Lower lobe of right lung (tissue), 2 donors: ENCODE results near the gene DUSP22. TPM values are rescaled to one million over a fixed set of nuclear protein-coding genes. Genes with fewer than 3 reads are reported as not detected.
"Not testable (repeated sequence)": the region's sequence is repeated elsewhere in the genome, so short reads cannot be mapped to it uniquely, and the experiment has no call there.

Source experiments
- ATAC-seq, 2 donors: fragments of 200-7000 bp; cut with Tn5 transposase; one replicate each; pipeline ENCODE4 v1.9.1; 2020 to 2022; ENCODE audit warnings: mild to moderate bottlenecking in 2 of 2, moderate library complexity in 2 of 2
- DNase-seq: peaks from one replicate; pipeline ENCODE4 v3.0.0-alpha.2; 2020
- H3K27ac ChIP-seq: fragments of 200-600 bp; one replicate; pipeline ENCODE4 v1.8.0; 2022
- H3K27me3 ChIP-seq: fragments of 200-600 bp; one replicate; pipeline ENCODE4 v1.8.0; 2022; ENCODE audit warnings: low read depth
- H3K36me3 ChIP-seq: fragments of 200-600 bp; one replicate; pipeline ENCODE4 v1.8.0; 2022; ENCODE audit warnings: mild to moderate bottlenecking
- H3K4me1 ChIP-seq: fragments of 200-600 bp; one replicate; pipeline ENCODE4 v1.8.0; 2022
- H3K4me3 ChIP-seq: fragments of 200-600 bp; one replicate; pipeline ENCODE4 v1.8.0; 2022; ENCODE audit warnings: mild to moderate bottlenecking
- H3K9me3 ChIP-seq: fragments of 200-600 bp; one replicate; pipeline ENCODE4 v1.8.0; 2022
- CTCF ChIP-seq: fragments of 200-600 bp; IDR thresholded peaks from one replicate; pipeline ENCODE4 v1.8.0; 2022; ENCODE audit warnings: antibody characterized with exemption, mild to moderate bottlenecking
- intact Hi-C: fragments of 100-400 bp; cut with DNase I; formaldehyde crosslinking; loops from one replicate; pipeline ENCODE4 v1.11.0; 2022
- total RNA-seq: library from RNA; stranded (reverse); fragmentation: NEBNext Ultra II Directional; extraction: Animal tissue kit (Norgen Biotek cat#: 25700); gene quantifications from one replicate; pipeline ENCODE4 v1.2.1, GENCODE V29; 2021
- donor health status: DM: no; HTN: yes; CAD: no; lungs with severe emphysema.

The DUSP22 gene
- total RNA-seq, 1 donor from 2014 or later, result 66.4 TPM

- TF ChIP-seq CTCF, result no peak
- Histone ChIP-seq H3K9me3 (peaks cover 10% of the 10 kb centered on the region), H3K27me3 (peaks cover 34% of the 10 kb centered on the region), H3K27ac (no peak overlapping the region), H3K36me3 (no peaks in the 10 kb centered on the region), H3K4me1 (peaks cover 7% of the 10 kb centered on the region), H3K4me3 (no peak overlapping the region)
- ATAC-seq (no peak), DNase-seq (no peak)
- intact Hi-C loops, result no loop called here
Observed at GRCh38 chr6:367891-368630, 75.8 kb downstream of the DUSP22 start.

- TF ChIP-seq CTCF, result no peak
- no peaks in the 10 kb centered on the region for H3K36me3 ChIP-seq
- H3K27me3 ChIP-seq, result peaks cover 40% of the 10 kb centered on the region
- no peak for ATAC-seq
- no peak overlapping the region for H3K4me3 ChIP-seq
- H3K9me3 ChIP-seq, result no peaks in the 10 kb centered on the region
- no peak for DNase-seq
- peaks cover 25% of the 10 kb centered on the region for H3K4me1 ChIP-seq
- intact Hi-C loops, result no loop called here
- no peak overlapping the region for H3K27ac ChIP-seq
Observed at GRCh38 chr6:369559-370431, 77.5 kb downstream of the DUSP22 start.

GRCh38 chr6:370555-370954 is 78.3 kb downstream of the DUSP22 start:
- DNase-seq (no peak), ATAC-seq (no peak)
- no peak for TF ChIP-seq CTCF
- no peak overlapping the region for H3K4me3 ChIP-seq
- peaks cover 44% of the 10 kb centered on the region for H3K27me3 ChIP-seq
- no peak overlapping the region for H3K27ac ChIP-seq
- intact Hi-C loops, result no loop called here
- no peaks in the 10 kb centered on the region for H3K9me3 ChIP-seq
- no peaks in the 10 kb centered on the region for H3K36me3 ChIP-seq
- H3K4me1 ChIP-seq, result peaks cover 26% of the 10 kb centered on the region

- DNase-seq, H3K9me3 ChIP-seq, H3K27ac ChIP-seq, ATAC-seq, H3K36me3 ChIP-seq, intact Hi-C loops, H3K4me3 ChIP-seq: not testable (repeated sequence)
- Histone ChIP-seq H3K27me3 (peaks cover 44% of the 10 kb centered on the region), H3K4me1 (peaks cover 26% of the 10 kb centered on the region)
Observed at GRCh38 chr6:371851-372250, 79.6 kb downstream of the DUSP22 start.

- Histone ChIP-seq H3K4me3 (no peak overlapping the region), H3K27ac (no peak overlapping the region), H3K9me3 (no peaks in the 10 kb centered on the region), H3K4me1 (peaks cover 26% of the 10 kb centered on the region), H3K27me3 (peaks cover 44% of the 10 kb centered on the region), H3K36me3 (no peaks in the 10 kb centered on the region)
- TF ChIP-seq CTCF, result no peak
- no peak for DNase-seq
- intact Hi-C loops, result no loop called here
- peak; percentile 7 to 12 for ATAC-seq
Observed at GRCh38 chr6:372336-372911, 80.1 kb downstream of the DUSP22 start.
